Umbilical cord (tissue), 2 donors: ENCODE measurements around the gene SBNO2. TPM values are rescaled to one million over a fixed set of nuclear protein-coding genes. Genes with fewer than 3 reads are reported as not detected.

Source experiments
- DNase-seq: peaks from one replicate; pipeline ENCODE4 v3.0.0-alpha.2; 2015; ENCODE audit warnings: low spot score
- total RNA-seq: library from RNA; depleted of rRNA; stranded (reverse); fragments of >200 nt; gene quantifications from one replicate; pipeline ENCODE4 v1.2.3, GENCODE V29; 2014; ENCODE audit warnings: low replicate concordance; ENCODE audit not compliant: insufficient read depth

SBNO2 gene
- total RNA-seq, 1 donor from 2014 or later, result 21.7 TPM

DNA sequence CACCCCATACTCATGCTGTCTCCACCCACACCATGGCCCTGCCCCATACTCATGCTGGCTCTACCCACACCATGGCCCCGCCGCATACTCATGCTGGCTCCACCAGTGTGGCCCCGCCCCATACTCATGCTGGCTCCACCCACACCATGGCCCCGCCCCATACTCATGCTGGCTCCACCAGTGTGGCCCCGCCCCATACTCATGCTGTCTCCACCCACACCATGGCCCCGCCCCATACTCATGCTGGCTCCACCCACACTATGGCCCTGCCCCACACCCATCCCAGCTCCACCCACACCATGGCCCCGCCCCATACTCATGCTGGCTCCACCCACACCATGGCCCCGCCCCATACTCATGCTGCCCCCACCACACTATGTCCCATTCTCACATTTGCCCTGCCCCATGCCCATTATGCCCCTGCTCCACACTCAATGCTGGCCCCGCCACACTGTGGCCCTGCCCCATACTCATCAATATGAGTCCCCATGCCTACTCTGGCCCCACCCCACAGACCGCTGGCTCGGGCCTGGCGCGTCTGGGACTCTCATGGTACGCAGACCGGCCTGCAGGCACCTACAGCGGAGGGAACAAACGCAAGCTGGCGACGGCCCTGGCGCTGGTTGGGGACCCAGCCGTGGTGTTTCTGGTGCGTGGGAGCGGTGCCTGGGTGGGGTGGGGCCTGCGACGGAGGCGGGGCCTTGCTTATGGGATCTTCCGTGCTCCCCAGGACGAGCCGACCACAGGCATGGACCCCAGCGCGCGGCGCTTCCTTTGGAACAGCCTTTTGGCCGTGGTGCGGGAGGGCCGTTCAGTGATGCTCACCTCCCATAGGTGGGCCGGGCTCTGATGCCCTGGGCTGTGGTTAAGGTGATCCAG is 110.8 kb downstream of the SBNO2 start:
- DNase-seq, result no peak

DNA sequence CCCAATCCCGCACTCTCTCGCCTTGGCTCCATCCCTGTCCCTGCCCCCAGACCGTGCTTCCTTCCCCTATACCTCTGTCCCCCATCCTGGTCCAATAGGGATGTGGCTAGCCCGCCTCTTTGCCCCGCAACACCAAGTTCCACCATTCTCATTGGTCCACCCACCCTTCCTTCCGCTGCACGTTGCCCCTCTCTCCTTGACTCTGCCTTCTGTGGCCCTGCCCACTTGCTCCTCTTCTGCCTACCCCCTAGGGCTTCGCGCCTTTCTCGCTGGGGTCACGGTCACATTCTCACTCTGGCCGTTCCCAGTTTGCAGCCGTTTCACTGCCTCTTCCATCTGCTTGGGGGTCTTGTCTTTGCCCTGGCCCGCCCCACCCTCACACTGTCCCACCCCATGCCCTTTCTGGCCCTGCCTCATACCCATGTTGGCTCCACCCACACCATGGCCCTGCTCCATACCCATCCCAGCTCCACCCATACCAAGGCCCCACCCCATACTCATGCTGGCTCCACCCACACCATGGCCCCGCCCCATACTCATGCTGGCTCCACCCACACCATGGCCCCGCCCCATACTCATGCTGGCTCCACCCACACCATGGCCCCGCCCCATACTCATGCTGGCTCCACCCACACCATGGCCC is 111.6 kb downstream of the SBNO2 start:
- no peak for DNase-seq

DNA sequence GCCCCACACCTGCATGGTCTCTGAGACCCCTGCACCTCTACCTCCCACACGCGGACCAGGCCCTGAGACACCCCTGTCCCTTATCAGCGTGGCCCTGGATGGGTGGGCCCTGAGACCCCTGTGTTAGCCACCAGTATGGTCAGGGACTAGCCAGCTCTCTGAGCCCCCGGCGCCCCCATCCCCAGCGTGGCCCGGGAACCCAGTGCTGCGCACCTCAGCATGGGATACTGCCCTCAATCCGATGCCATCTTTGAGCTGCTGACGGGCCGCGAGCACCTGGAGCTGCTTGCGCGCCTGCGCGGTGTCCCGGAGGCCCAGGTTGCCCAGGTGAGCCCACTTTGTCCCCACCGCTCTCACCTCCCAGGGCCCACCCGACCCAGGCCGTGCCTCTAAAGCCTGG is 112.1 kb downstream of the SBNO2 start:
- no peak for DNase-seq

DNA sequence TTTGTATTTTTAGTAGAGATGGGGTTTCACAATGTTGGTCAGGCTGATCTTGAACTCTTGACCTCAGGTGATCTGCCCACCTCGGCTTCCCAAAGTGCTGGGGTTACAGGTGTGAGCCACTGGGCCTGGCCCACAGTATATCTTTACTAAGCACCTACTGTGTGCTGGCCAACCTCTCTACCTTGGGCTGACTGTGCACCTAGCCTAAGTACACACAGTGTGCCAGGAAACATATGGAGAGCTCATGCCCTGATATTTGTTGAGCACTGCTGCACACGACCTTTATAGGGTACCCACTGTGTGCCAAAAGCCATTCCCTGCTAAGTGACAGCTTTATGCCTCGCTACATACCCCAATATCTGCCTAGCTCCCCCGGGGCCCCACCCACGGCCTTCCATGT is 113.4 kb downstream of the SBNO2 start:
- DNase-seq, result no peak

DNA sequence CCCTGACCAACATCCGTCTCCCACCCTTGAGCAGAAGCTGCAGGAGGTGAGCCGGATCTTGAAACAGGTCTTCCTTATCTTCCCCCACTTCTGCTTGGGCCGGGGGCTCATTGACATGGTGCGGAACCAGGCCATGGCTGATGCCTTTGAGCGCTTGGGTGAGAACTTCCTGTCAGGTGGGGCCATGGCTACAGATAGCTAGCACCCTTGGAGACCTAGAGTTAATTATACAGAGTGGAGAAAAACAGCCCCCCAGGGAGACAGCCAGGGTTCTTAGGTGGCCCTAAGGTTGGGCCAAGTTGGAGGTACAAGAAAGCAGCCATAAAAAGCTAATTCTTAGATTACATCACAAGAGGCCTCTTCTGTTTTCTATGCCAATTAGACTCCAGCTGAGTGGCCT is 116.0 kb downstream of the SBNO2 start:
- DNase-seq, result no peak

Other genes with a start within 250 kb of the SBNO2 start
- 37.1 TPM for gene ARID3A, start 248.2 kb downstream of the SBNO2 start, total RNA-seq
- gene WDR18, start 189.9 kb downstream of the SBNO2 start, total RNA-seq, result 67.9 TPM
- not detected for gene GRIN3B, start 173.8 kb downstream of the SBNO2 start, total RNA-seq
- gene TMEM259, start 153.1 kb downstream of the SBNO2 start, total RNA-seq, result 54.4 TPM
- gene RNU6-2, start 152.7 kb downstream of the SBNO2 start, total RNA-seq, result not detected
- gene CNN2, start 147.7 kb downstream of the SBNO2 start, total RNA-seq, result 120 TPM
- gene ABCA7, start 134.2 kb downstream of the SBNO2 start, total RNA-seq, result 2.2 TPM
- 15.6 TPM for gene ARHGAP45, start 107.1 kb downstream of the SBNO2 start, total RNA-seq
- gene POLR2E, start 78.9 kb downstream of the SBNO2 start, total RNA-seq, result 42.6 TPM
- 169 TPM for gene GPX4, start 70.3 kb downstream of the SBNO2 start, total RNA-seq
- 60.4 TPM for gene STK11, start 31.5 kb upstream of the SBNO2 start, total RNA-seq
- gene CBARP, start 63.7 kb upstream of the SBNO2 start, total RNA-seq, result not detected
- 24.8 TPM for gene ATP5F1D, start 67.5 kb upstream of the SBNO2 start, total RNA-seq
- 16.6 TPM for gene MIDN, start 74.3 kb upstream of the SBNO2 start, total RNA-seq
- gene CIRBP, start 95.1 kb upstream of the SBNO2 start, total RNA-seq, result 319 TPM
- 1.7 TPM for gene FAM174C, start 101.3 kb upstream of the SBNO2 start, total RNA-seq
- gene EFNA2, start 111.6 kb upstream of the SBNO2 start, total RNA-seq, result not detected
- 29.1 TPM for gene NDUFS7, start 209.6 kb upstream of the SBNO2 start, total RNA-seq
- gene GAMT, start 227.3 kb upstream of the SBNO2 start, total RNA-seq, result 13.7 TPM
- 30.8 TPM for gene DAZAP1, start 233.3 kb upstream of the SBNO2 start, total RNA-seq